Liver (tissue), 9 donors: ENCODE measurements around the gene MARK3. TPM values are rescaled to one million over a fixed set of nuclear protein-coding genes. Genes with fewer than 3 reads are reported as not detected.

Experiments used
- DNase-seq: peaks from one replicate; pipeline ENCODE4 v3.0.0-alpha.2; 2017; ENCODE audit warnings: low spot score
- H3K27ac ChIP-seq, 2 donors: one replicate each; pipeline ENCODE4 v1.7.0; 2013; ENCODE audit warnings: inconsistent platforms in 2 of 2, low read length in 2 of 2, control low read depth in 1 of 2, low read depth in 1 of 2, mild to moderate bottlenecking in 1 of 2
- H3K27me3 ChIP-seq, 4 donors: one replicate each; pipeline versions ENCODE4 v1.6.1 to v1.7.0; 2013; ENCODE audit warnings: low read length in 3 of 4, inconsistent platforms in 1 of 4, mild to moderate bottlenecking in 1 of 4, moderate library complexity in 1 of 4; ENCODE audit not compliant: control insufficient read depth in 4 of 4, insufficient read depth in 4 of 4
- H3K36me3 ChIP-seq, 4 donors: one replicate each; pipeline versions ENCODE4 v1.6.1 to v1.7.0; 2013; ENCODE audit warnings: low read length in 3 of 4, mild to moderate bottlenecking in 3 of 4, low read depth in 1 of 4, moderate library complexity in 1 of 4; ENCODE audit not compliant: control insufficient read depth in 4 of 4, insufficient read depth in 3 of 4
- H3K4me1 ChIP-seq, 4 donors: one replicate each; pipeline versions ENCODE4 v1.6.1 to v1.7.0; 2013; ENCODE audit warnings: low read length in 3 of 4, mild to moderate bottlenecking in 3 of 4, moderate library complexity in 1 of 4; ENCODE audit not compliant: control insufficient read depth in 4 of 4, insufficient read depth in 4 of 4
- H3K4me3 ChIP-seq, 3 donors: one replicate each; pipeline versions ENCODE4 v1.6.1 to v1.7.0; 2013; ENCODE audit warnings: low read length in 3 of 3, control low read depth in 1 of 3, low read depth in 1 of 3, mild to moderate bottlenecking in 1 of 3
- H3K9ac ChIP-seq, 2 donors: one replicate each; pipeline ENCODE4 v1.7.0; 2013; ENCODE audit warnings: low read length in 2 of 2, mild to moderate bottlenecking in 2 of 2, moderate library complexity in 2 of 2, control low read depth in 1 of 2, low read depth in 1 of 2
- H3K9me3 ChIP-seq, 4 donors: one replicate each; pipeline versions ENCODE4 v1.6.1 to v1.7.0; 2013; ENCODE audit warnings: low read length in 3 of 4; ENCODE audit not compliant: control insufficient read depth in 4 of 4
- EGR1 ChIP-seq, 2 donors: IDR thresholded peaks; 2 replicates each; pipeline ENCODE4 v1.6.1; 2016 to 2018; ENCODE audit warnings: antibody characterized with exemption in 2 of 2, low read depth in 2 of 2
- FOXA2 ChIP-seq: IDR thresholded peaks from 2 replicates; pipeline ENCODE4 v1.6.1; 2016; ENCODE audit warnings: antibody characterized with exemption
- GABPA ChIP-seq, 2 donors: IDR thresholded peaks in 1 of 2; conservative IDR thresholded peaks in 1 of 2; 2 replicates each; pipeline ENCODE4 v1.6.1; 2016; ENCODE audit warnings: antibody characterized with exemption in 2 of 2, mild to moderate bottlenecking in 1 of 2, moderate library complexity in 1 of 2
- HNF4G ChIP-seq: IDR thresholded peaks from 2 replicates; pipeline ENCODE4 v1.6.1; 2016; ENCODE audit warnings: antibody characterized with exemption
- JUND ChIP-seq, 2 donors: IDR thresholded peaks; 2 replicates each; pipeline ENCODE4 v1.6.1; 2016; ENCODE audit warnings: antibody characterized with exemption in 2 of 2
- NR2F2 ChIP-seq: IDR thresholded peaks from 2 replicates; pipeline ENCODE4 v1.6.1; 2016; ENCODE audit warnings: antibody characterized with exemption
- RAD21 ChIP-seq, 2 donors: IDR thresholded peaks; 2 replicates each; pipeline ENCODE4 v1.6.1; 2016; ENCODE audit warnings: antibody characterized with exemption in 2 of 2, mild to moderate bottlenecking in 2 of 2
- RXRA ChIP-seq, 2 donors: IDR thresholded peaks; 2 replicates each; pipeline ENCODE4 v1.6.1; 2017 to 2018; ENCODE audit warnings: antibody characterized with exemption in 2 of 2, mild to moderate bottlenecking in 1 of 2
- SP1 ChIP-seq: IDR thresholded peaks from 2 replicates; pipeline ENCODE4 v1.6.1; 2018; ENCODE audit warnings: antibody characterized with exemption, mild to moderate bottlenecking
- TAF1 ChIP-seq: conservative IDR thresholded peaks from 2 replicates; pipeline ENCODE4 v1.6.1; 2016; ENCODE audit warnings: antibody characterized with exemption, mild to moderate bottlenecking
- YY1 ChIP-seq: IDR thresholded peaks from 2 replicates; pipeline ENCODE4 v1.6.1; 2016; ENCODE audit warnings: antibody characterized with exemption, mild to moderate bottlenecking
- WGBS: extraction: QIAGEN DNeasy Blood & Tissue Kit; methylation state at CpG from one replicate; pipeline ENCODE4 v1.1.7; 2013; 5-methylcytosine and 5-hydroxymethylcytosine counted together
- polyA plus RNA-seq, 2 donors: library from polyadenylated mRNA; stranded (reverse) in 1 of 2; unstranded in 1 of 2; fragments of 200-250 nt in 1 of 2; fragments of >200 nt in 1 of 2; fragmentation: Nextera tagmentation in 1 of 2; extraction: Ambion mirVana in 1 of 2; gene quantifications; one replicate each; pipeline versions ENCODE4 v1.2.1 to v1.2.3, GENCODE V29; 2013 to 2015
- total RNA-seq, 2 donors: library from RNA; depleted of rRNA; stranded (reverse); fragments of >200 nt; gene quantifications; one replicate each; pipeline ENCODE4 v1.2.3, GENCODE V29; 2014
- TF ChIP-seq, protein P1 (sequence below): IDR thresholded peaks from 2 replicates; pipeline ENCODE4 v1.6.1; 2016; ENCODE audit warnings: antibody characterized with exemption
- TF ChIP-seq, protein P2 (sequence below): IDR thresholded peaks from 2 replicates; pipeline ENCODE4 v1.6.1; 2016; ENCODE audit warnings: antibody characterized with exemption
- TF ChIP-seq, protein P3 (sequence below): IDR thresholded peaks from 2 replicates; pipeline ENCODE4 v1.6.1; 2016; ENCODE audit warnings: antibody characterized with exemption
- TF ChIP-seq, protein P4 (sequence below): fragments of 150-350 bp; IDR thresholded peaks from 2 replicates; pipeline ENCODE4 v1.5.1; 2017; ENCODE audit warnings: improper control_type of control experiment, low read depth, low read length; ENCODE audit not compliant: missing input control
- TF ChIP-seq, protein P5 (sequence below): IDR thresholded peaks from 2 replicates; pipeline ENCODE4 v1.6.1; 2016; ENCODE audit warnings: antibody characterized with exemption, mild to moderate bottlenecking
- donor health status: healthy.
- donor health status: healthy.
- donor health status: healthy.
- donor health status: healthy.
- donor health status: healthy.

Gene MARK3
- total and polyA plus RNA-seq, 4 donors, result 14.1 to 86.0 (median 33.0) TPM

DNA sequence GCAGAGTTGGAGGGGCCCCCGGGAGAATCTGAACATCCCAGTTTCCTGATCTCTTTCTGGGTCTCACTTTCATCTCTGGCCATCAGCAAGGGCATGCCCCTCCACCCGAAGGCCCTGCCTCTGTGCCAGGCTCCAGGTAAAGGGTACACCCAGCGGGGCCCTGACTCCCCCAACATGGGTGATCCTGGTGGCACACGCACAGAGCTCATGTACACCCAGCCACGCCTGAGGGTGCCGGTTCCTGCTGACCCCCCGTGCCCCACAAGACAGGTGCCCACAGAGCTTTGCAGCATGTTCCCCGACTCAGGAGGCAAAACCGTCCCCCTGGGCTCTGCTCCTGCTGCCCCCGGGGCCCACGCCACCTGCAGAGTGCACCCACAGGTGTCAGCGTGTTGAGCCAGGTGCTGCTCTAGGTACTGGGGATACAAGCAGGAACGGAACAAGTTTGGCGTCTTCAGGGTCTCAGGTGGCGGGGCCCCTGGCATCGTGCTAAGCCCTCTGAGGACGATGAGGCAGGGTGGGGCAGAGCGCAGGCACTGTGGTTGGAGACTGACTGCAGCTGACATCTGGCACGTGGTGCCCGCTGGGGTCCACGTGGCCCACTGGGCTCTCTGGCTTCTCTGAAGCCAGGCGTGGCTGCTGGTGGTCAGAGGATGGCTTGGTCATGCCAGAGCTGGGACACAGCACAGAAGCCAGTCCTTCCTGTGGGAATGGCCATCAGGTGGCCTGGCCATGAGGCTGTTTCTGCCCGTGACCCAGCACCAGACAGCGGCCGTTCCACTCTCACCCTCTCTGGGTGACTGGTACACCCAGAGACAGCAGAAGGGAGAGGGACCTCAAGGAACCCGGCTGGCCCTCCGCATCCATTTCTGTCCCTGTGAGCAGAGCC is 163.5 kb downstream of the MARK3 start:
- TF ChIP-seq FOXA2 (no peak), HNF4G (no peak), SP1 (no peak), YY1 (no peak), JUND (IDR thresholded peaks at IDR 0.05) (no peak), RAD21 (IDR thresholded peaks at IDR 0.05) (no peak), EGR1 (IDR thresholded peaks at IDR 0.05; ENCODE audit: low read depth in 2 of 2) (no peak), RXRA (IDR thresholded peaks at IDR 0.05) (no peak), TAF1 (no peak)
- TF ChIP-seq, protein P1, sequence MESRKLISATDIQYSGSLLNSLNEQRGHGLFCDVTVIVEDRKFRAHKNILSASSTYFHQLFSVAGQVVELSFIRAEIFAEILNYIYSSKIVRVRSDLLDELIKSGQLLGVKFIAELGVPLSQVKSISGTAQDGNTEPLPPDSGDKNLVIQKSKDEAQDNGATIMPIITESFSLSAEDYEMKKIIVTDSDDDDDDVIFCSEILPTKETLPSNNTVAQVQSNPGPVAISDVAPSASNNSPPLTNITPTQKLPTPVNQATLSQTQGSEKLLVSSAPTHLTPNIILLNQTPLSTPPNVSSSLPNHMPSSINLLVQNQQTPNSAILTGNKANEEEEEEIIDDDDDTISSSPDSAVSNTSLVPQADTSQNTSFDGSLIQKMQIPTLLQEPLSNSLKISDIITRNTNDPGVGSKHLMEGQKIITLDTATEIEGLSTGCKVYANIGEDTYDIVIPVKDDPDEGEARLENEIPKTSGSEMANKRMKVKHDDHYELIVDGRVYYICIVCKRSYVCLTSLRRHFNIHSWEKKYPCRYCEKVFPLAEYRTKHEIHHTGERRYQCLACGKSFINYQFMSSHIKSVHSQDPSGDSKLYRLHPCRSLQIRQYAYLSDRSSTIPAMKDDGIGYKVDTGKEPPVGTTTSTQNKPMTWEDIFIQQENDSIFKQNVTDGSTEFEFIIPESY, result no peak
- TF ChIP-seq, protein P2, sequence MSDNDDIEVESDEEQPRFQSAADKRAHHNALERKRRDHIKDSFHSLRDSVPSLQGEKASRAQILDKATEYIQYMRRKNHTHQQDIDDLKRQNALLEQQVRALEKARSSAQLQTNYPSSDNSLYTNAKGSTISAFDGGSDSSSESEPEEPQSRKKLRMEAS, result no peak
- TF ChIP-seq, protein P3, sequence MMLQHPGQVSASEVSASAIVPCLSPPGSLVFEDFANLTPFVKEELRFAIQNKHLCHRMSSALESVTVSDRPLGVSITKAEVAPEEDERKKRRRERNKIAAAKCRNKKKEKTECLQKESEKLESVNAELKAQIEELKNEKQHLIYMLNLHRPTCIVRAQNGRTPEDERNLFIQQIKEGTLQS, result no peak
- peaks cover 0 to 2% (median 0%) of the 10 kb centered on the region in 4 donors for H3K36me3 ChIP-seq
- no peaks in the 10 kb centered on the region for H3K27me3 ChIP-seq
- peaks cover 0 to 3% (median 0%) of the 10 kb centered on the region in 4 donors for H3K4me1 ChIP-seq
- WGBS, result 90% methylated on average over 27 of the region's 27 CpGs
- DNase-seq, result no peak
- no peak overlapping the region for H3K9ac ChIP-seq
- H3K9me3 ChIP-seq, result no peaks in the 10 kb centered on the region
- H3K4me3 ChIP-seq, result no peak overlapping the region
- H3K27ac ChIP-seq, result no peak overlapping the region

DNA sequence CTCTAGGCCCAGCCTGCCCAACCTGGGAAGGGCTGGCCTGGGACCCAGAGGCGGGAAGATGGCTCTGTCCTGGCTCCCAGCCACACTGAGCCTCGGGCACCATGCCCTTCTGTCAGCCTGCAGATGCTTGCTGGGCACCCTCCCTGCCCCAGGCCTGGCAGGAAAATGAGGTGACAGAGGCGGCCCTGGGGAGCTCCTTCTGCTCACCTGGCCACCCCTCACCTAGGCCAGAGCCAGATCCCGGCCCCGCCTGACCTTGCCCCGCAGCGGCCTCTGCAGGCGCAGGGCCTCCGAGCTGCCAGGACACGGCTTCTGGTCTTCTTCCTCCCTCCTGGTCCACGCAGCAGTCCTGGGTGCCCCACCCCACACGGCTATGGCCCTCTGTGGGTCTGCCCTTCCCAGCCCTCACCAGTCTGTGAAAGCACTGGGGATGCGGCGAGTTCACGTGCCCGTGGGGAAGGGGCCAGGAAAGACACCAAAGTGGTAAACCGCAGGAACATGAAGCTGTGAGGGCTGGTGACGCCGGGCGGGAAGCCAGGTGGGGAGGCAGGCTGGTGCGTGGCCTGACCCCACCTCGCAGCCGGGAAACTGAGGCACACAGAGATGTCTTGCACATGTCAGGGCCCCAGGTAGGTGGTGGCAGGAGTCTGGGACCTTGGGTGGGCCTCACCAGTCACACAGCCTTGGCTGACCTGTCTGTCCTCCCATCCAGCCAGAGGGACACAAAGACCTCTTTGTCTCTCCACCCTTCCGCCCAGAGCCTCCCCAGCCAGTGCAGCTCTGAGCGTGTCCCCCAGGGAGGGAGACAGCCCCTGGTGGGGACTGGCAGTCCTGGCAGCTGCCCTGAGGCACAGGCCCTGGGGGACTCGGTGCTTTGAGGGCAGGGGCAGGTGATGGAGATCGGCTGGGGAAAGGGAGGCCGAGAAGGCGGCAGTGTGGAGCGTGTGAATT is 164.4 kb downstream of the MARK3 start:
- Histone ChIP-seq H3K9me3 (no peaks in the 10 kb centered on the region), H3K9ac (no peak overlapping the region), H3K36me3 (peaks cover 0 to 2% (median 0%) of the 10 kb centered on the region in 4 donors), H3K4me1 (no peaks in the 10 kb centered on the region), H3K27ac (no peak overlapping the region), H3K4me3 (no peak overlapping the region), H3K27me3 (no peaks in the 10 kb centered on the region)
- TF ChIP-seq, protein P4, sequence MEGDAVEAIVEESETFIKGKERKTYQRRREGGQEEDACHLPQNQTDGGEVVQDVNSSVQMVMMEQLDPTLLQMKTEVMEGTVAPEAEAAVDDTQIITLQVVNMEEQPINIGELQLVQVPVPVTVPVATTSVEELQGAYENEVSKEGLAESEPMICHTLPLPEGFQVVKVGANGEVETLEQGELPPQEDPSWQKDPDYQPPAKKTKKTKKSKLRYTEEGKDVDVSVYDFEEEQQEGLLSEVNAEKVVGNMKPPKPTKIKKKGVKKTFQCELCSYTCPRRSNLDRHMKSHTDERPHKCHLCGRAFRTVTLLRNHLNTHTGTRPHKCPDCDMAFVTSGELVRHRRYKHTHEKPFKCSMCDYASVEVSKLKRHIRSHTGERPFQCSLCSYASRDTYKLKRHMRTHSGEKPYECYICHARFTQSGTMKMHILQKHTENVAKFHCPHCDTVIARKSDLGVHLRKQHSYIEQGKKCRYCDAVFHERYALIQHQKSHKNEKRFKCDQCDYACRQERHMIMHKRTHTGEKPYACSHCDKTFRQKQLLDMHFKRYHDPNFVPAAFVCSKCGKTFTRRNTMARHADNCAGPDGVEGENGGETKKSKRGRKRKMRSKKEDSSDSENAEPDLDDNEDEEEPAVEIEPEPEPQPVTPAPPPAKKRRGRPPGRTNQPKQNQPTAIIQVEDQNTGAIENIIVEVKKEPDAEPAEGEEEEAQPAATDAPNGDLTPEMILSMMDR, result no peak
- TF ChIP-seq YY1, result no peak
- no peak for TF ChIP-seq EGR1 (IDR thresholded peaks at IDR 0.05; ENCODE audit: low read depth in 2 of 2)
- TF ChIP-seq HNF4G, result no peak
- TF ChIP-seq TAF1, result no peak
- TF ChIP-seq GABPA (IDR thresholded peaks at IDR 0.05 in 1 of 2, conservative IDR thresholded peaks at IDR 0.05 in 1 of 2), result no peak
- no peak for TF ChIP-seq SP1
- TF ChIP-seq, protein P2, result no peak
- no peak for TF ChIP-seq JUND (IDR thresholded peaks at IDR 0.05)
- TF ChIP-seq, protein P5, sequence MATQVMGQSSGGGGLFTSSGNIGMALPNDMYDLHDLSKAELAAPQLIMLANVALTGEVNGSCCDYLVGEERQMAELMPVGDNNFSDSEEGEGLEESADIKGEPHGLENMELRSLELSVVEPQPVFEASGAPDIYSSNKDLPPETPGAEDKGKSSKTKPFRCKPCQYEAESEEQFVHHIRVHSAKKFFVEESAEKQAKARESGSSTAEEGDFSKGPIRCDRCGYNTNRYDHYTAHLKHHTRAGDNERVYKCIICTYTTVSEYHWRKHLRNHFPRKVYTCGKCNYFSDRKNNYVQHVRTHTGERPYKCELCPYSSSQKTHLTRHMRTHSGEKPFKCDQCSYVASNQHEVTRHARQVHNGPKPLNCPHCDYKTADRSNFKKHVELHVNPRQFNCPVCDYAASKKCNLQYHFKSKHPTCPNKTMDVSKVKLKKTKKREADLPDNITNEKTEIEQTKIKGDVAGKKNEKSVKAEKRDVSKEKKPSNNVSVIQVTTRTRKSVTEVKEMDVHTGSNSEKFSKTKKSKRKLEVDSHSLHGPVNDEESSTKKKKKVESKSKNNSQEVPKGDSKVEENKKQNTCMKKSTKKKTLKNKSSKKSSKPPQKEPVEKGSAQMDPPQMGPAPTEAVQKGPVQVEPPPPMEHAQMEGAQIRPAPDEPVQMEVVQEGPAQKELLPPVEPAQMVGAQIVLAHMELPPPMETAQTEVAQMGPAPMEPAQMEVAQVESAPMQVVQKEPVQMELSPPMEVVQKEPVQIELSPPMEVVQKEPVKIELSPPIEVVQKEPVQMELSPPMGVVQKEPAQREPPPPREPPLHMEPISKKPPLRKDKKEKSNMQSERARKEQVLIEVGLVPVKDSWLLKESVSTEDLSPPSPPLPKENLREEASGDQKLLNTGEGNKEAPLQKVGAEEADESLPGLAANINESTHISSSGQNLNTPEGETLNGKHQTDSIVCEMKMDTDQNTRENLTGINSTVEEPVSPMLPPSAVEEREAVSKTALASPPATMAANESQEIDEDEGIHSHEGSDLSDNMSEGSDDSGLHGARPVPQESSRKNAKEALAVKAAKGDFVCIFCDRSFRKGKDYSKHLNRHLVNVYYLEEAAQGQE, result no peak
- TF ChIP-seq, protein P1, result no peak
- TF ChIP-seq NR2F2, result no peak
- 84% methylated on average over 30 of the region's 30 CpGs for WGBS
- DNase-seq, result no peak
